Mammary epithelial cell (primary cell): ENCODE results near the gene ACOT9.

ENCODE experiments used
- CTCF ChIP-seq, 2 donors: IDR thresholded peaks in 1 of 2; conservative IDR thresholded peaks in 1 of 2; 2 replicates each; pipeline ENCODE4 v1.5.1; 2011 to 2012; ENCODE audit warnings: inconsistent platforms in 2 of 2, low read length in 2 of 2, mild to moderate bottlenecking in 2 of 2, control low read depth in 1 of 2, low read depth in 1 of 2; ENCODE audit not compliant: insufficient read depth in 1 of 2; ENCODE audit errors: extremely low read depth in 1 of 2
- EZH2 ChIP-seq: IDR thresholded peaks from 2 replicates; pipeline ENCODE4 v1.6.1; 2012; ENCODE audit warnings: low read length, inconsistent platforms, borderline replicate concordance

GRCh38 chrX:23704673-23705206 is 38.3 kb downstream of the ACOT9 start:
- TF ChIP-seq CTCF (conservative IDR thresholded peaks at IDR 0.05 in 1 of 2, IDR thresholded peaks at IDR 0.05 in 1 of 2; ENCODE audit: extremely low read depth in 1 of 2, insufficient read depth in 1 of 2, low read depth in 1 of 2, low read length in 2 of 2) (no peak), EZH2 (no peak)
